ENCODE measurements around the gene EXOSC1.

EXOSC1 gene

GRCh38 chr10:97393034-97393573, 52.7 kb downstream of the EXOSC1 start:
- ChIA-PET POLR2A (ENCODE audit: low non-redundant PET) (interaction anchor here (0.6 kb wide), 1 partner anchor 111 kb away, joined by 3 read pairs; no protein-coding TSS in a partner anchor), CTCF (no interaction called here)
- H3K27ac ChIP-seq: no peak overlapping the region
- DNase-seq (ENCODE audit: low spot score): no peak
- TF ChIP-seq, protein P1, sequence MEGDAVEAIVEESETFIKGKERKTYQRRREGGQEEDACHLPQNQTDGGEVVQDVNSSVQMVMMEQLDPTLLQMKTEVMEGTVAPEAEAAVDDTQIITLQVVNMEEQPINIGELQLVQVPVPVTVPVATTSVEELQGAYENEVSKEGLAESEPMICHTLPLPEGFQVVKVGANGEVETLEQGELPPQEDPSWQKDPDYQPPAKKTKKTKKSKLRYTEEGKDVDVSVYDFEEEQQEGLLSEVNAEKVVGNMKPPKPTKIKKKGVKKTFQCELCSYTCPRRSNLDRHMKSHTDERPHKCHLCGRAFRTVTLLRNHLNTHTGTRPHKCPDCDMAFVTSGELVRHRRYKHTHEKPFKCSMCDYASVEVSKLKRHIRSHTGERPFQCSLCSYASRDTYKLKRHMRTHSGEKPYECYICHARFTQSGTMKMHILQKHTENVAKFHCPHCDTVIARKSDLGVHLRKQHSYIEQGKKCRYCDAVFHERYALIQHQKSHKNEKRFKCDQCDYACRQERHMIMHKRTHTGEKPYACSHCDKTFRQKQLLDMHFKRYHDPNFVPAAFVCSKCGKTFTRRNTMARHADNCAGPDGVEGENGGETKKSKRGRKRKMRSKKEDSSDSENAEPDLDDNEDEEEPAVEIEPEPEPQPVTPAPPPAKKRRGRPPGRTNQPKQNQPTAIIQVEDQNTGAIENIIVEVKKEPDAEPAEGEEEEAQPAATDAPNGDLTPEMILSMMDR (conservative IDR thresholded peaks at IDR 0.05; ENCODE audit: low read depth): no peak

DNA sequence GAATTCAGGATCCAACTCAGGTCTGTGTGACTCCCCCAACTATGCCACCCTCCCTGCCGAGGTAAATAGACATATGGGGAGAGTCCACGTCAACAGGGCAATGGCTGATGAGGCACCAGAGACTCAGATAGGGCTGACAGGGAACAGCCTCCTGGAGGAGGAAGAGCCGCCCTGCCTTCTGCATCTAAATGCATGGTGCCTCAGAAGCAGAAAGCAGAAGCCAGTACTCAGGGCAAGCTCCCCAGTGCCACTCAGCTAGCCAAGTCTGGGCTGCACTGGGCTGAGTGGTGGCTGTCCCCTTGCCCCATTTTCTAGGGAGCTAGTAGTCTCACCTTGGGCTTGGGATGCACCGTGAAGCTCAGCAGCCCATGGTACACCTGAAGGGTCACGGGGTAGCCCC, 55.7 kb downstream of the EXOSC1 start:
- no peak overlapping the region for H3K27ac ChIP-seq
- no peak for DNase-seq (ENCODE audit: low spot score)
- CTCF ChIA-PET: no interaction called here
- TF ChIP-seq, protein P1 (conservative IDR thresholded peaks at IDR 0.05; ENCODE audit: low read depth): no peak
- POLR2A ChIA-PET (ENCODE audit: low non-redundant PET): no interaction called here

- TF ChIP-seq, protein P1 (conservative IDR thresholded peaks at IDR 0.05; ENCODE audit: low read depth): no peak
- H3K27ac ChIP-seq: 0 out of 2 replicates have a peak overlapping the region, but pooled peaks have one; percentile 5
- ChIA-PET POLR2A (ENCODE audit: low non-redundant PET) (no interaction called here), CTCF (no interaction called here)
- DNase-seq (ENCODE audit: low spot score): no peak
Observed at GRCh38 chr10:97388152-97388551, 57.7 kb downstream of the EXOSC1 start.

Measured in RWPE1 (cell line).